Activated CD4-positive, CD25-positive, alpha-beta regulatory T cell treated with anti-CD3 and anti-CD28 coated beads, Interleukin-2, amount 50 U/mL, for 24 hours (primary cell): Measurements from ENCODE around the gene TMEM209.
"Not testable (repeated sequence)": the region's sequence is repeated elsewhere in the genome, so short reads cannot be mapped to it uniquely, and the experiment has no call there.

Experiments
- ATAC-seq, 2 donors: fragments of 150-1000 bp; cut with Tn5 transposase; one replicate each; pipeline ENCODE4 v1.10.0; 2021; ENCODE audit warnings: mild to moderate bottlenecking in 1 of 2, moderate library complexity in 1 of 2

The TMEM209 gene

GRCh38 chr7:130142654-130143333, 62.4 kb downstream of the TMEM209 start:
- ATAC-seq, result no peak

- no peak for ATAC-seq
These were observed 63.1 kb downstream of the TMEM209 start for GRCh38 chr7:130141884-130142653.

DNA sequence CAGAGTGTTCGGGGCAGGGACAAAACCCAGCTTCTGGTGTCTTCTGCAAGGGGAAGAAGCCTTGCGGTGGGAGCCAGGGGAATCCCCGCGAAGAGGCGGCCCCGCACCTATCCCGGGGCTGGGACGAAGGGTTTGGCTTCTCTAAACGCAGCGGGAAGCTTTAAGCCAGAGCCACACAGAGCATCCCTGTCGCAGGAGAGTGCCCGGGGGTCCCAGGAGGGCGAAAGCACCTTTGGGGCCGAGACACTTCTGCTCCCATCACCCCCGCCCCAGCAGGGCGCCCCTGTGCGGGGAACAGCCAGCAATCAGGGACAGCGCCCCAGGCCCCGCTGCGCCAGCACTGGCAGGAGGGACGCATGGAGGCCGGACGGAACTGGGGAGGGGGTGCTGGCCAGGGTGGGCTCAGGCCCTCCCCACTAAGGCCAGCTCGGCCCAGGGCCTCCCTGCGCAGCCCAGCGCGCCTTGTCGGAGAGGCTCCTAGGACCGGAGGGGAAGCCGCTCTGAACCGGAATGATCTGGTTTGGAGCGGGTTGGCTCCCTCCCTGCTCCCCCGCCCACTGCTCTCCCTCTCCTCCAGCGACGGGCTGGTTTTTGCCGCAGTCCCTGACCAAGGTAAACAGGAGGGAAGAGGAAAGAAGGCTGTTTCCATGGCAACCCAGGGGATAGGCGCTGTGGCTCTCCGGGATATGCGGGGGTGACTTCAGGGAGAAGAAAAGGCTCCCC, 63.9 kb downstream of the TMEM209 start:
- peak; percentile 69 to 84 for ATAC-seq

DNA sequence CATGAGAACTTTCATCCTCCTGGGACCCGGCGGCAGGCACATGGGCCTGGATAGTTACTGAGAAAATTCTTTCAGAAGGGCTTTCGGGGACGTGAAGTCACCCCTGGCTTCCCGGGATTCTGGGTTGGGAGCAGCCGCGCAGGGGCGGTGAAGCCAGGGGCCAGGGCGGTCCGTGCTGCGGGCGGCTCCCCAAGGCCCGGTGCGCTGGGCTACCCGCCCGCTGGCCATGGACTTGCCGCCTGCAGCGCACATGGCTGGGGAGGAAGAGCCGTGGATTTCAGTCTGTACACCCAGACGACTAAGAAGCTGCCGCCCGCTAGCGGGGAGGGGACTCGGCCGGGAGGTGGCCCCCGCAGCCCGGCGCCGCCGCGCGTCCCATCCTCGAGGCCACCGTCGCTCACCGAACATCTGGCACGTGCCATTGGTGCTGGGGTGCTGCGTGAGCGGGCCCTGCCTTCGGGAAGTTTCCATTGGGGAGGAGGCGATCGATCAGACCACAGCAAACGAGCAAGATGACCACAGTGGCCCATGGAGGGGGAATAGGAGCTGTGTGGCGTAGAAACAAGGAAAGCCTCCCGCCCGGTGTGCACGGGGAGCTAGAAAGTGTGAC, 64.5 kb downstream of the TMEM209 start:
- no peak for ATAC-seq

DNA sequence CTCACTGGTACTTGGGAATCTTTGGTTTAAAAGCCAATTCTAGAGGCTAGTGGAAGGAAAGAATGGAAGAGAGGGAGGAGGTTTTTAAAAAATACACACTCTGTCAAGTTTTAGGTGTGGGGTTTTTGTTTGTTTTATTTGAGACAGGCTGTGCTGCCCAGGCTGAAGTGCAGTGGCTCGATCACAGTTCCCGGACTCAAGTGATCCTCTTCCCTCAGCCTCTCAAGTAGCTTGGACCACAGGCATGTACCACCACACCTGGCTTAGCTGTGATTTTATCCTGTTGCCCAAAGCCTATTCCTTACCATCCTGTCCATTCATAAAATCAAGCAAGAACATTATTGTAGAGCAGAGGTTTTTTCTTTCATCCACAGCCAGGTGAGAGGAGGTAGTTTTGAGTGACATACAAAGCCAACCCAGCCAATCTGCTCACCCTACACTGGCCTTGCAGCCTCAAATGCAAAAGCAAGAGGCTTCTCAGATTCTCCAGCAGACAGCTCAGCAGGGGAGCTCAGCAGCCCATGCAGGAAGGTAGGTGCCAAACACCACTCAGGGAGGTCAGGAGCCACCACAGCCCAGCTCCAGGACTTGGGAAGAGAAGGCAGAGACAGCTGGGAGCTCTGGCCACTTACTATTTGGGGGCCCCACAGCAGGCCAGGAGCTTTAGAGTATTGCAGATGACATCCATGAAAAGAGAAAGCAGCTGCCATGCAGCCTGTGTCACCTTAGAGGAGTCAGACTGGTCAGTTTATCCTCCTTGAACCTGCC, 65.8 kb downstream of the TMEM209 start:
- ATAC-seq, result no peak

DNA sequence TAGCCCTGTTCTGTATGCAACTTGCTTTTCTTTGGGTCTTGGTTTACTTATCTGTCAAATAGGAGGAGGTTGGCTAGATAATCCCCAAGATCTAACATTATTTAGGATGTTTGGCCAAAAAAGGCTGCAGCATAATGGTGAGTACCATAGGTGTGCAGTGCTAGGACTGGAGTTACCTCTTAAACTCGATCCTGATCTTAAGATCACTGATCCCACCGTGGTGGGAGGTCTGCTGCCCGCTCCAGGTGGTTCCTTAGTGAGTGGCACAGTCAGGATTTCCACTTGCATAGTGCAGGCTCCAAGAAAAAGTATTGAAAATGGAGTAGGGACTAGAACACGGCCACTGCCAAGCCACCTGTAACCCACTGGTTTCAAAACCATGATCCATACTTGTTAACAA, 68.0 kb downstream of the TMEM209 start:
- ATAC-seq, result no peak

DNA sequence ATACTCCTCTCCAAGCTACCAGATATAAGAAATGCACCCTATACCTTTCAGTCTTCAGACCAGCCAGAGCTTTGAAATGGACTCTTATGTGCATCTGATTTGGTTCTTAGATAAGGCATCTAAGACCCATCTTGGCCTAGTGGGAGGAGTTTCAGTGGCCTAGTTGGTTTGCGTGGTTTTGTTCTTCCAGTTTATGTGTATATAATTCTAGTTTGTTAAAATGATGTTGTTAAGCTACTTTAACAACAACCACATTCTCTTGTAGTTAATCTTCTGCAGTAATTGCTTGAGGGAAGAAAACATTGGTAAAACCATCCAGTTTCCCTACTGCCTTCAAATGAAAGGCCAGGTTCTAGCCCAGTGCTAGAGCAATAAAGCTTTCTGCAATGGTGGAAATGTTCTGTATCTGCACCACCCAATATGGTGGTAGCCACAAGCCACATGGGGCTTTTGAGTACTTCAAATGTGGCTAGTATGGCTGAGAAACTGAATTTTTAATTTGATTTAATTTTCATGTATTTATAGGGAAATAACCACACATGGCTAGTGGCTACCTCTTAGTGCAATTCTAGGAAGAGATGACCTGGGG, 68.5 kb downstream of the TMEM209 start:
- ATAC-seq, result no peak

GRCh38 chr7:130135208-130136205, 69.7 kb downstream of the TMEM209 start:
- ATAC-seq, result no peak

DNA sequence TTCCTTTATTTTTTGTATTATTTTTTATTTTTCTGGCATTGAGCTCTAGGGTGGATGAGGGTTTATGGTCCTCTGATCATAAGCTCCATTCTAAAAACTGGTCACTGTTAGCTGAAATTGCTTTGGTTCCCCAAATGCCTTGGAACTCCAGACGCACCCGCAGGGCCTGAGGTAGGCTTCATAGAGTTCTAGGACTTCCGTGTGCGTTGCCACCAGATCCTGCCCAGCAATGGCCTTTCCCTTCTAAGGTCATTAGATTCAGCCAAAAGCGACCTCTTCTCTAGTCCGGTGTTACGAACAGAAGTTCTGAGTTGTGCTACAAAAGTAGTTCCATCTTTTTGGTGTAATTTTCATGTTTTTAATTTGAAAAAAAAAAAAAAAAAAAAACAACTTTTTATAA, 70.5 kb downstream of the TMEM209 start:
- no peak for ATAC-seq

- ATAC-seq, result no peak
These were observed 71.0 kb downstream of the TMEM209 start for GRCh38 chr7:130134106-130134636.

GRCh38 chr7:130133029-130133782, 72.0 kb downstream of the TMEM209 start:
- no peak for ATAC-seq

DNA sequence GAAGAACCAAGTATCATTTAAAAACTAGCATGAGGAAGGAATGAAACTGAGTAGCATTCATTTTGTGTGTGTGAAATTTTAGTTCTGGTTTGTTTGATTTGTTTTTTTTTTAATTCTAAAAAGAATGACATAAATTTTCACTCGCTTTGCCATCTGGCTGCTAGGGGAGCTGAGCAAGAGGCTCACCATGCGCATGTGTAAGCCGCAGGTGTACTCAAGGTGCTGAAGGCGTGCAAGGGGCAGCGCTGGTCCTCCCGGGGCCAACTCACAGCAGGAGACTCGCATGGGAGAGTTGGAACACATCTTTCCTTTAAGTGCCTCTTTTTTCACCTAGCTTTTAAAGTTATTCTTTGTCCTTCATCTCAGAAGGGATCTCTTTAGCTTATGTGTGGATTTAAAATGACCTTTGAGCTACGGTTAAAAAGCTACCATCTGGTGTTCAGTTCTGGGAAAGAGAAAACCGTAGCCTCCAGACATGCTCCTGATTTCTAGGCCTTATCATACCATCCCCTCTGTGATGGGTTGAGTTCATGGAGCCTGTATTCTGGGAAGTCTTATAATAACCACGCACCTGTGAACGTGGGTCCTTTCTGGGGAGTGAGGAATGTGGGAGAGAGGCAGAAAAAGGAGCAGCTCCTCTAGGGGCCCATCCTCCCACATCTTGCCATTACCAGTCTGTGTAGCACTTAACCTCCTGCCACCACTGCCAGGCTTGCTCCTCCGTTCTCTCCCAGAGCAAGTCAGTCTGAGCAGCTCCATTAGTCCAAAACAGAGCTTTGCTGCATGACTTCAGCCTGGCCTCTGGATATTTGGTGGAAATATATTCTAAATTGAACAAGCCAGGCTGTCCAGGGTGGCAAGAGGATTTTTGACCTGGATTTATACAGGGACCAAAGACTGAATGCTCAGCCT, 73.0 kb downstream of the TMEM209 start:
- ATAC-seq, result no peak

DNA sequence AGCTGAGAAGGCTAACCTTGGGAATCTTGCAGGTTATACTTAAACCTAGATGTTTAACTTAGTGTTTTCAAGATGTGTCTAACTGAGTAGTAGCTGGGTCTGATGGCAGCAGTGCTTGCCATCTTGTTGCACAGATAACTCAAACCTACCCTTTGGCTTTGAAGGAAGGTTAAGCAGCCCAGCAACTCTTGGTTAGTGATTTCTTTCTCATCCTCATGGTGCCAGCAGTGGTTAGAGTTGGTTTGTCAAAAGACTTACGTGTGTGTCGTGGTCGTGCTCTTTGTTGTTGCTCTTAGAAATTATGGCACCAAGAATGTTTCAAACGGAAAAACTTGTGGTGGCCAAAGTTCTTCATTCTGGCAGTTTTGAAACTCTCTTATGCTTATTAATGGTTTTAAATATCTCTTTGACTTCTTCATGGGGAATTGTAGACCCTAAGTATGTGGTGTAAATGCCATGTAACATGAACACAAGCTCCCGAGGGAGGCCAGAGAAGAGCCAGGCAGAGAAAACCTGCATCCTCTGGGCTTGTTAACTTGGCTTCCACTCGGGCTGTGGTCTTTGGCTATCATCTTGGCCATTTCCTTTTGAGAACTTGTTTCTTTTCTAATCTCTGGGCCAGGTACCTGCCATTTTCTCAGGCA, 73.9 kb downstream of the TMEM209 start:
- ATAC-seq, result no peak

DNA sequence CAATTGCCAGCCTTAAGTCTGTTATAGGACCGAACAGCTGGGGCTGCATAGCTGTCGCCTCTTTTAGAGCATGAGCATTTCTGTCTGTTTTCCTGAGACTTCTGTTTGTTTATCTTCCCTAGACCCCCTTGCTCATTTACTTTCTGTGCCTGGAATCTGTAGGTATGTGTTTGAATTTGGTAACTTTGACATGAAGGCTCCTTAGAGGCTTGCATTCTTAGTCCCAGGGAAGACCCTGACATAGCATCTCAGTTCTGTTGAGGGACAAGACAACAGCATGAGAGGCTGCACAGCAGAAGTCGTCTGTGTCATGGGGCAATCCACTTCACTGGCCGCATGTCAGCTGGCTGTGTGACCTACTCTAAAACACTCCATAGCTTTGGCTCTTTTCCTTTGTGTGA, 76.2 kb downstream of the TMEM209 start:
- no peak for ATAC-seq

GRCh38 chr7:130127821-130128317, 77.3 kb downstream of the TMEM209 start:
- no peak for ATAC-seq

- ATAC-seq, result no peak
These were observed 77.8 kb downstream of the TMEM209 start for GRCh38 chr7:130127404-130127803.

- ATAC-seq, result not testable (repeated sequence)
These were observed 78.4 kb downstream of the TMEM209 start for GRCh38 chr7:130126840-130127239.

DNA sequence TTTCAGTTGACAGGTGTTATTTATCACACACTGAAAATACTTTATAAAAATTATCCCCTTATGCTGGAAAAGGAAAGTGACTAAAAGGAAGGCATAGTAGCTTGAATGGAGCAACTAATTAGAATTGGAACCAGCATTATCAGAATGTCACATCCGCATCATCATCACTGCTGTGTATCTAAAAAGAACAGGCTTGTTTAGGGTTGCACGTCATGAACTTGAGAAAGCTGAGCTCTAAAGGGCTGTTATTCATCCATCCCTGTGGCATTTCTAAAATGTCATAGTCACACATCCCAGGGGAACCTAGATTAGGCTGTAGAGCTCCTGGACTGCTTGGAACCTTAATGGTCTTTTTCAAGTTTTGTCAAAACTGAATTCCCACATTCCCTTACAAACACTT, 80.5 kb downstream of the TMEM209 start:
- ATAC-seq, result no peak
